ENCODE data around the gene NUDCD2. TPM values are rescaled to one million over a fixed set of nuclear protein-coding genes. Genes with fewer than 3 reads are reported as not detected.

The NUDCD2 gene, protein sequence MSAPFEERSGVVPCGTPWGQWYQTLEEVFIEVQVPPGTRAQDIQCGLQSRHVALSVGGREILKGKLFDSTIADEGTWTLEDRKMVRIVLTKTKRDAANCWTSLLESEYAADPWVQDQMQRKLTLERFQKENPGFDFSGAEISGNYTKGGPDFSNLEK
- 13.9 TPM for total RNA-seq
- long read RNA-seq, full-length matches to known transcripts = 20 of 26 reads
- long read RNA-seq, partial matches to known transcripts = 0 of 26 reads
- long read RNA-seq, other reads (novel, unspliced or antisense) = 6 of 26 reads

DNA sequence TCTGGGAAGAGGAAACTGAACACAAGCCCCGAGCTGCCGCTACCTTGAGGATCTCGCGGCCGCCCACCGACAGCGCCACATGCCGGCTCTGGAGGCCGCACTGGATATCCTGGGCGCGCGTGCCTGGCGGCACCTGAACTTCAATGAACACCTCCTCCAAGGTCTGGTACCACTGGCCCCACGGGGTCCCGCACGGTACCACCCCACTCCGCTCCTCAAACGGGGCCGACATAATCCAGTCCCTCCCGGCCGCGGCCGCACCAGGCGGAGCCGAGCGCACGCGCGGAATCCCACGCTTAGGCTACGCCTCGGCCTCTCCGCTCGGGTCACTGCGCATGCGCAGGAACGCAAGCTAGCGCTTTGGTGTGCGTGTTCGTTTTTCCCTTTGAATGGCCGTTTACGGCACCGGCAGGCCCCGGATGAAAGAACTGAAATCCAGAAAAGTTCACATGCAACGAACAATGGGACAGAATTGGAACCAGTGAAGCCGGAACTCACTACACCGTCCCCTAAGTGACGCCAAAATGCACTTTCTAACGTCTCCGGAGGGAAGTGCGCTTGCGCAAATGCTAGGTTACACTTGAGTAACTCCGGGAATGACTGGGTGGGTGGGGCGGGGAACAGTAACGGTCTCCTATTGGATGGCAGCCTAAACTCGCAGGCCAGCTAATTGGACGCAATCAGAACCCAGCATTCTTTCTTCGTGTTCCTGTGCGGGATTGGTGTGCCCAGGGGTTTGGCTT is at the start of gene NUDCD2:
NUDCD2 (minus strand) TSS at position 284 of the 743 bp plus-strand sequence; CDS start at position 232, 52 bp downstream.
- peak; percentile 95 for ATAC-seq
- intact Hi-C loops (cut with micrococcal nuclease) = loop anchor here (2.0 kb wide), 1 partner anchor 45 kb away; the partner anchor contains the start of gene MAT2B
- peak; percentile 99 for DNase-seq

- ATAC-seq (no peak), DNase-seq (no peak)
- intact Hi-C loops (cut with micrococcal nuclease) = no loop called here
Observed at GRCh38 chr5:163509291-163509951, 49.5 kb upstream of the NUDCD2 start.

- ATAC-seq (no peak), DNase-seq (no peak)
- intact Hi-C loops (cut with micrococcal nuclease) = no loop called here
Observed at GRCh38 chr5:163508753-163509152, 48.9 kb upstream of the NUDCD2 start.

DNA sequence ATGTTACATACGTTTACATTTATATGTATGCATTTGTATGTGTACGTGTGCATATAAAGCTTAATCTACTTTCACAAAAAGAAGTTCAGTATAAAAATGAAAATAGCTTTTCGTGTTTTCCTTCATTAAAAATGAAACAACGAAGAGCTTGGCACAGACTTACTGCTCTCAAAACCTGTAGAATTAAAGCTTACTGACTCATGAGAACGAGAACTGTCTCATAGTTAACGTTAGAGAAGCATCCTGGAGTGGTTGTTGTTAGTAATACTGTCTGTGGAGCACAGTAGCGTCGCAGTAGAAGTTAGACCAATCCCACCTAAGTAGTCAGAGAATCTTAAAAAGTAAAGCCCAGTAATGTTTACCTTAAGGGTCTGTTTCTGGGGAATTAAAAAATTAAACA is 46.8 kb upstream of the NUDCD2 start:
- ATAC-seq (no peak), DNase-seq (no peak)
- intact Hi-C loops (cut with micrococcal nuclease) = no loop called here

GRCh38 chr5:163506095-163506457 is 46.2 kb upstream of the NUDCD2 start:
- intact Hi-C loops (cut with micrococcal nuclease) = no loop called here
- ATAC-seq (no peak), DNase-seq (no peak)

DNA sequence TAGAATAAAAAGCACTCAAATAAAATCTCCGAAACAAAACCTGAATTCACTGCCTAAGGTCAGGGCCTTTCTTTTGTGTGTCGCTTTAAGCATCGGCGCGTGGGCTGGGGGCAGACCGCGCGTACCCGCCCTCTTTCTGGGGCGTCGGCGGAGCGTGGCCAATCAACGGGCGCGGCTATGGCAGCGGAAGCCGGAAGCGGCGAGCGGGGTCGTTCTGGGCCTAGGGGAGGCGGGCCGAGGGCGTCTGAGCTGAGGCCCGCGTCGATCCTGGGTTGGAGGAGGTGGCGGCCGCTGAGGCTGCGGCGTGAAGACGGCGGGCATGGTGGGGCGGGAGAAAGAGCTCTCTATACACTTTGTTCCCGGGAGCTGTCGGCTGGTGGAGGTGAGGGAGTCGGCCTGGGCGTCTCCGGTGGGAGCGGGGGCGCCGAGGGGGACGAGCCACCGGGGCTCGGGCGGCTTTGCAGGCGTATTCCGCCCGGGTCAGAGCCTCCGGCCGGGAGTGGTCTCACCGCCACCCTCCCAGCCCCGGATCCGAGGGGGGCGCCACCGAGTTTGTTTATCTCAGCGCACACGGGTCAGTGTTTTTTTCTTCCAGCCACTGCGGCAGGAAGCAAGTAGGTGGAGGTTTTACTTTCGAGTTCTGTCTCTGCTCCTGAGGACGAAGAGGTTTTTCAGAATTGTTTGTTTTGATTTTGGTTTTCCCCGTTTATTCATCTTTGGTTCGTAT is 45.6 kb upstream of the NUDCD2 start, which contains the start of gene MAT2B:
MAT2B (plus strand) TSS at position 252 of the 727 bp plus-strand sequence; CDS start at position 320, 68 bp downstream.
- intact Hi-C loops (cut with micrococcal nuclease) = loop anchor here (2.0 kb wide), 1 partner anchor 45 kb away; the partner anchor contains the start of genes HMMR and NUDCD2
- DNase-seq (peak; percentile 98), ATAC-seq (peak; percentile 97)

GRCh38 chr5:163505049-163505367 is 45.1 kb upstream of the NUDCD2 start:
- no peak for DNase-seq
- ATAC-seq = peak; percentile 1
- intact Hi-C loops (cut with micrococcal nuclease) = loop anchor here (2.0 kb wide), 1 partner anchor 44 kb away; the partner anchor contains the start of genes HMMR and NUDCD2

DNA sequence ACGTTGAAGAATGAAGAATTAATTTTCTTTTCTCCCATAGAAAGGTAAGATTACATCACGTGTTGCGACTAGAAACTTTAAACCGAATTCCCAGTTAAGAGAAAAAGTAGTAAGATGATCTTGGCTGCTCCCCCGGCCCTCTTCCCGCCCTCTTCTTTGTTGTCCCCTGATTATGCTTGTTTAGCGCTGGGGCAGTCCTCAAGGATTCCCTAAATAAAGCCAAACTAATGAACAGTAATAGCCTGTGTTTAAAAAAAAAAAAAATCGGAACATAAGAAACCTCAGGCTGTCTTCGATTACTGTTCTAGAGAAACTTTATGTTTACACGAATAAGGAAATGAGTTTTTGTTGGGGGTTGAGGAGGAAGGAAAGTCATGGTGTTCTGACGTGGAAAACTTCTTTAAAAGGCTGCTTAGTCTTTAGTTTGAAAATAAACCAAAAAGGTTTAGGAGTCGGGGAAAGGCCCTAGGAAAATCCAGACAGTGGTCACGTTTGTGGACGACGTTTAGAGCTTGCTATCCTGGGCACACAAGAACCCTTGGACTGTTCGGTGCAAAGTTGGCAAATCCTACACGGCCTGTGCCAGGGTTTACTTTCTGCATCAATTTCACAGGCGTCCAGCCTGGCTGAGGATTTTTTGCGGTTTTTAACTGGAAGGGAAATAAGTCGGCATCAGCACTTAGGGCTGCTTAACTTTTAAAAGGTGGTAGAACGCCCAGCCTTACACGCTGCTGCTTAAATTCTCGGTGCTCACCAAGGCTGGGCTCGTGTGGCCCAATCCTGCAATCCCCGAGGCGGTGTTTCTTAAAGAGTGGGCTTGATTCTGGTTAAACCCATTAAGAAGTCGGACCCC is 44.4 kb upstream of the NUDCD2 start:
- DNase-seq = peak; percentile 40
- intact Hi-C loops (cut with micrococcal nuclease) = loop anchor here (2.0 kb wide), 1 partner anchor 44 kb away; the partner anchor contains the start of genes HMMR and NUDCD2
- ATAC-seq = peak; percentile 36

- intact Hi-C loops (cut with micrococcal nuclease) = loop anchor here (2.0 kb wide), 1 partner anchor 43 kb away; the partner anchor contains the start of genes HMMR and NUDCD2
- peak; percentile 73 for DNase-seq
- peak; percentile 30 for ATAC-seq
Observed at GRCh38 chr5:163503106-163504078, 43.5 kb upstream of the NUDCD2 start.

- DNase-seq (no peak), ATAC-seq (no peak)
- intact Hi-C loops (cut with micrococcal nuclease) = no loop called here
Observed at GRCh38 chr5:163502521-163502920, 42.6 kb upstream of the NUDCD2 start.

- no peak for ATAC-seq
- intact Hi-C loops (cut with micrococcal nuclease) = no loop called here
Observed at GRCh38 chr5:163498886-163499285, 39.0 kb upstream of the NUDCD2 start.

DNA sequence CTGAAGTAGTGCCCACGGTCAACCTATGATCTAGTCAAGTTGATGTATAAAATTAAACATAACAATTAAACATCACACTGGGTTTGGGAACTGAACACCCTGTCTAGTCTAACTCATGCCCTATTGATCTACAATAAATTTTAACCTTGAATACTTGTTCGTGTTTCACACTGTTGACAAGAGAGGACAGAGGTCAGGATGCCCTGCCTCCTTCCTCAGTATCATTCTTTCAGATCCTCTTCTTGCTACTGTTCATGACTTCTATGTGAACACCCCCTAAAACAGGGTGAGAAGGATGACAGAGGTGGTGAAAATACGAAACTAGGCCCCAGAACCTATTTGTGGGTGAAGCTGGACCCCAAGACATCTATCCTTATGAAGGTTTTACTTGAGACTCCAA is 37.4 kb upstream of the NUDCD2 start:
- intact Hi-C loops (cut with micrococcal nuclease) = no loop called here
- no peak for DNase-seq
- ATAC-seq = no peak

More at GRCh38 chr5:163498886-163499285, 39.0 kb upstream of the NUDCD2 start:
- DNase-seq = no peak

GRCh38 chr5:163496286-163496685 is 36.4 kb upstream of the NUDCD2 start:
- intact Hi-C loops (cut with micrococcal nuclease) = no loop called here
- ATAC-seq (no peak), DNase-seq (no peak)

- DNase-seq = no peak
- ATAC-seq = no peak
- intact Hi-C loops (cut with micrococcal nuclease) = no loop called here
Observed at GRCh38 chr5:163489745-163490075, 29.8 kb upstream of the NUDCD2 start.

DNA sequence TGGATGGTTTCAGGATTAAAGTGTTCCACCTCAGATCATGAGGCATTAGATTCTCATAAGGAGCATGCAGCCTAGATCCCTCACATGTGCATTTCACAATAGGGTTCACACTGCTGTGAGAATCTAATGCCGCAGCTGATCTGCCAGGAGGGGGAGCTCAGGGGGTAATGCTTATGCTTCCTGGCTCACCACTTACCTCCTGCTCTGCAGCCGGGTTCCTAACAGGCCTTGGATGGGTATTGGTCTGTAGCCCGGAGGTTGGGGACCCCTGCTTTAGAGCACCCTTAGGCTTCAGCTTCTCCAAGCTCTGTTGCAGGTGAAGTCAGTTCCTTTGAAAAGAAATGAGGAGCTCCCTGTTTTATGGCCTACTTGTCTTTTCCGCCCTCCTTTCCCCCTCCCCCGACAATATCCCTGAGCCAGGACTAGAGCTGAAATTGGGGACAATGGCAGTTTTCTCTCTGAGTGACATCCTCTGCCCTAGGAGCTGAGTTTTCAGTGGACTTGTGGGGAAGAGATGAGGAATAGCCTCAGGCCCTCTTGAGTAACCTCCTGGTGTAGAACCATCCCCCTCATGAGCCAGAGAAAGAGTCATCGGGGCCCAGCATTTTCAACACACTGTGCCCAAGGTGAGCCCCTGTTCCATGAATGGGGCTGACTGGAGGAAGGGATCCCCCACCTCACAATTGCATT is 29.3 kb upstream of the NUDCD2 start:
- DNase-seq (no peak), ATAC-seq (no peak)
- intact Hi-C loops (cut with micrococcal nuclease) = no loop called here

GRCh38 chr5:163478982-163479271 is 19.0 kb upstream of the NUDCD2 start:
- intact Hi-C loops (cut with micrococcal nuclease) = no loop called here
- ATAC-seq = no peak
- no peak for DNase-seq
